ENCODE data around the gene OR4E1.
"Not testable (repeated sequence)": the region's sequence is repeated elsewhere in the genome, so short reads cannot be mapped to it uniquely, and the experiment has no call there.

The OR4E1 gene, protein sequence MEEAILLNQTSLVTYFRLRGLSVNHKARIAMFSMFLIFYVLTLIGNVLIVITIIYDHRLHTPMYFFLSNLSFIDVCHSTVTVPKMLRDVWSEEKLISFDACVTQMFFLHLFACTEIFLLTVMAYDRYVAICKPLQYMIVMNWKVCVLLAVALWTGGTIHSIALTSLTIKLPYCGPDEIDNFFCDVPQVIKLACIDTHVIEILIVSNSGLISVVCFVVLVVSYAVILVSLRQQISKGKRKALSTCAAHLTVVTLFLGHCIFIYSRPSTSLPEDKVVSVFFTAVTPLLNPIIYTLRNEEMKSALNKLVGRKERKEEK
- total RNA-seq = 0 to 0.13 (median 0) reads per million in 9 experiments

DNA sequence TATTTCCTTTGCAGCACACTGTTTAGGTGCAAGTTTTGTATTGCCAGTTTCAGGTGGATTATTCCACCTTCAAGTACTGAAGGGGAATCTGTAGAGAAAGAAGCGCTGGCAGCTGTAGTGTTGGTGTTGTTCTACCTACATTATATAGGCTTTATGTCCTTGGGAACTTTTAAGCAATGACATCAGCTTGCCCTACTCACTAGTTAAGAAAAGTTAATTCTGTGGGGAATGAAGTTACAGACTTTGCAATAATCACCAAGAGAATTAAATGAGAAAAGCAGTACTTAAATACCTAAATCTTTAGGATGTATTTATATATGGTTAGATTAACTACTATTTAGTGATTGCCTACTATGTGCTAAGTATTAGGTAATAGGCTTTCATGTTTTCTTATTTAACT is at the start of gene OR4E1:
TSS of gene OR4E1 (minus strand) at position 101 of the 400 bp plus-strand sequence. CDS start 2,883 bp downstream, outside the sequence.
- H3K4me3 Mint-ChIP-seq = no peak within 1 kb of the TSS
- no peak within 1 kb of the TSS for H3K27ac Mint-ChIP-seq
- no peaks in the 10 kb centered on the region for H3K4me1 Mint-ChIP-seq (ENCODE audit: low read depth in 2 of 2)
- ATAC-seq (replicated peaks) (no peak), DNase-seq (no peak)
- peaks cover 35 to 39% of the 10 kb centered on the region in 2 donors for H3K27me3 Mint-ChIP-seq
- H3K36me3 Mint-ChIP-seq (ENCODE audit: insufficient read depth) = no peaks in the 10 kb centered on the region
- no peaks in the 10 kb centered on the region for H3K9me3 Mint-ChIP-seq

DNA sequence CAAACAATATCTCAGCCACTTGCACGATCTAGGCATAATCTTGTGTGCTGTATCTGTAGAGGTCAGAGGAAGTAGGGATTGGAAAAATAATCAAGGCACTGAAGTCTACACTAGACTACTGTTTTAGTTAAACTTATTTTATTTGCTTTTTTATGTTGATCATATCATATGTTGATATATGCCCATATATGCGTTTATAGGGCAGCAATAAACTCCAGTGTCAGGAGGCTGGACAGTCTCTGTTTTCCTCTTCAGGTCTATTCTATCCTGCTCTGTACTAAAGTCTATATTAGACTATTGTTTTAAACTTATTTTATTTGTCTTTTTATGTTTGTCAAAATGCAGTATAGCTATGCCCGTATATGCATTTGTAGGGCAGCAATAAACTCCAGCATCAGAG is 47.9 kb upstream of the OR4E1 start:
- H3K27me3 Mint-ChIP-seq = peaks cover 58 to 65% of the 10 kb centered on the region in 2 donors
- H3K9me3 Mint-ChIP-seq = no peaks in the 10 kb centered on the region
- H3K27ac Mint-ChIP-seq = no peak overlapping the region

DNA sequence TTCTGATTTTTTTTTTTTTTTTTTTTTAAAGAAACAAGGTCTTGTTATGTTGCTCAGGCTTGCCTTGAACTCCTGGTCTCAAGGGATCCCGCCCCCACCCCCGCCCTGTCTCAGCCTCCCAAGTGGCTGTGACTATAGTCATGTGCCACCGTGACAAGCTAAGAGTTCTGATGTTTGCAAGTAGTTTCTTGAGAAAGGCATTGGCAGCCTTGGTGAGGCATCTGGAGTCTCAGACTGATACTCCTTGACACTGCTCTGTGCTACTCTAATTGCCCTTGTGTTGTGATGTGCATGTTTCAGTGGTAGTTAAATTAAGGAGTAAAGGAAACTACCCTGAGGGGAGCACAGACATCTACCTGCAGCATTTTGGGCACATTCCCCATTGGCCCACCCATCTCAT is 46.2 kb upstream of the OR4E1 start:
- Mint-ChIP-seq H3K9me3 (no peaks in the 10 kb centered on the region), H3K4me1 (ENCODE audit: low read depth in 2 of 2) (no peaks in the 10 kb centered on the region), H3K27ac (no peak overlapping the region), H3K27me3 (peaks cover 62 to 67% of the 10 kb centered on the region in 2 donors), H3K36me3 (ENCODE audit: insufficient read depth) (no peaks in the 10 kb centered on the region), H3K4me3 (no peak overlapping the region)
- no peak for ATAC-seq (replicated peaks)
- no peak for DNase-seq

More for the DNA sequence above, 47.9 kb upstream of the OR4E1 start:
- ATAC-seq (replicated peaks) = no peak
- DNase-seq = no peak
- Mint-ChIP-seq H3K4me1 (ENCODE audit: low read depth in 2 of 2) (no peaks in the 10 kb centered on the region), H3K4me3 (no peak overlapping the region), H3K36me3 (ENCODE audit: insufficient read depth) (no peaks in the 10 kb centered on the region)

DNA sequence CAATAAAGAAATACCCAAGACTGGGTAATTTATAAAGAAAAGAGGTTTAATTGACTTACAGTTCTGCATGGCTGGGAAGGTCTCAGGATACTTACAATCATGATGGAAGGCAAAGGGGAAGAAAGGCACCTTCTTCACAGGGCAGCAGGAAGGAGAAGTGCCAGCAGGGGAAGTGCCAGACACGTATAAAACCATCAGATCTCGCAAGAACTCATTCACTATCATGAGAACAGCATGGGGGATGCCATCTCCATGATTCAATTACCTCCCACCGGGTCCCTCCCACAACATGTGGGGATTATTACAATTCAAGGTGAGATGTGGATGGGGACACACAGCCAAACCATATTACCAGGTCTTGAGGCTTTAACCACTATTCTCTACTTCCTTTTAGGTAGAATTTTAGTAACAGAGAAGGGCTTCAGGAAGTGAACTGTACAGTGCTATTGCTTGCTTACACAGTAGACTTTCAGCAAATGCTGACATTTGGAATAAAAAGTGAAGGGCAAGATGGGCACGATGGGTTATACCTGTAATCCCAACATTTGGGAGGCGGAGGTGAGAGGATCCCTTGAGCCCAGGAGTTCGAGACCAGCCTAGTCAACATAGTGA is 40.8 kb upstream of the OR4E1 start:
- Mint-ChIP-seq H3K4me1 (ENCODE audit: low read depth in 2 of 2) (peaks cover 0 to 5% of the 10 kb centered on the region in 2 donors), H3K27me3 (peaks cover 49 to 59% of the 10 kb centered on the region in 2 donors), H3K9me3 (no peaks in the 10 kb centered on the region), H3K27ac (peak overlapping the region; percentile 39 to 62), H3K4me3 (peak overlapping the region in 1 of 2 donors; percentile 21), H3K36me3 (ENCODE audit: insufficient read depth) (peaks cover 3% of the 10 kb centered on the region)
- DNase-seq (no peak), ATAC-seq (replicated peaks) (peak; percentile 48)

DNA sequence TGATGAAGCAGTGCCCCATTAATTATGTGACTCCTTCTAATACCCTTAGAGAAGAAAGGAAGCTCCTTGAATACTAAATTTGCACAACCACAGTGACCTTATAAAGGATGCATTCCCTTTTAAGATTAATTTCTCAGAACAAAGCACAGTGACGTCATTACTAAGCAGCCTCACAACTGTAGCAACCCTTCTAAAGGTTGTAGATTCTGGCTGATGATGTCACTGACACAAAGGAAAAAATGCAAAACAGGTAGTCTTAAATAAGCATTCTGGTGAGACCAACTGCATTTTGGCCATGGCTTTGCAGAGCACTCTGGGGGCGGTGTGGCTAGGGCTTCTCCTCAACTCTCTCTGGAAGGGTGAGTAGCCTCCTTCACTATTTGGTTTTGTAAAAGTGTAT is 38.4 kb upstream of the OR4E1 start:
- Mint-ChIP-seq H3K27ac (peak overlapping the region in 1 of 2 donors; percentile 32), H3K9me3 (no peaks in the 10 kb centered on the region), H3K27me3 (peaks cover 50 to 52% of the 10 kb centered on the region in 2 donors), H3K4me1 (ENCODE audit: low read depth in 2 of 2) (peaks cover 0 to 5% of the 10 kb centered on the region in 2 donors), H3K4me3 (peak overlapping the region; percentile 16 to 21), H3K36me3 (ENCODE audit: insufficient read depth) (peaks cover 3% of the 10 kb centered on the region)
- ATAC-seq (replicated peaks) (peak; percentile 47), DNase-seq (no peak)

DNA sequence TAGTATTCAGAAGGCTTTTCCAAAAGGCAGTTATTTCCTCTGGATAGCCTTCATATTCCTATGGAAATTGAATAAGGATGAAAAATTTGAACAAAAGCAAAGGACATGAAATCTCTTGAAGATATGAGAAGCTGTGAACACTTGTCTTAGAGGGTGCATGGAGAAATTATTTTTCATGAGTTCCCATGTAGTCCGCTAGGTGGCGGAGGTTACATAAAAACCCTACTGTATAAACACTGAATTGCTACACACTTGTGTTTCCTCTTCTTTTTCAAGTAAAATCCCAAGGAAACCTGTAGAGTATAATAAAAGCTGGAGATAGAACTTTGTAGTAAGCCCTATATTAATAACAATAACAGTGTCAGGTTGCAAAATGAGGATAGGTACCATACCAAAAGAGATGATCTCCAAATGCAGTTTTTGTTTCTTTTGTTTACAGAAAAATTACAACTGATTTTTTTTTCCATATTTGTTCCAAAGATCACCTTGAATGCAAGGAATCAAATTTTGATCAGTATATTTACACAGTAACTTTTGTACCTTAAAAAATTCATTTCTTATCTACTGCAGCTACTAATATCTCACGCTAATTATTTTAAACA is 37.8 kb upstream of the OR4E1 start:
- H3K27me3 Mint-ChIP-seq = peaks cover 49 to 50% of the 10 kb centered on the region in 2 donors
- peaks cover 0 to 5% of the 10 kb centered on the region in 2 donors for H3K4me1 Mint-ChIP-seq (ENCODE audit: low read depth in 2 of 2)
- H3K36me3 Mint-ChIP-seq (ENCODE audit: insufficient read depth) = peaks cover 3% of the 10 kb centered on the region
- peak overlapping the region in 1 of 2 donors; percentile 32 for H3K27ac Mint-ChIP-seq
- DNase-seq = peak; percentile 14 to 32 (median 16)
- H3K4me3 Mint-ChIP-seq = no peak overlapping the region
- peak; percentile 70 for ATAC-seq (replicated peaks)
- H3K9me3 Mint-ChIP-seq = no peaks in the 10 kb centered on the region

DNA sequence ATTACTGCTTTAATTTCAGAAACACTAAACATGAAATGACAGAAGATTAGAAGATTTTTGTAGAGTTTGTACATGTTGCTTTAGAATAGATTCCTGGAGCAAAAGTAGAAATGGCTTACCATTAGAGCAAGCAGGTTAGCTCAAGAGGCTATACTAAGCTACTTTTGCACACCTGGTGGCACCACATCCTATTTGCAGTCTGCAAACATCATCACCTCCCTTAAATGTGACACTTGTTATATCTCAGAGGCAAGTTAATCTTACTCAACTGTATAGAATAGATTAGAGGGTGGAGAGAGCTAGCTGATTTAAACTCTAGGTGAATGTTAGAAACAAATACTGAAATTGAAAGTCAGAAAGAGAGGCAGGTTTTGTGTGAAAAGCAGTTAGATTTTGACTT is 30.7 kb upstream of the OR4E1 start:
- Mint-ChIP-seq H3K9me3 (no peaks in the 10 kb centered on the region), H3K36me3 (ENCODE audit: insufficient read depth) (no peaks in the 10 kb centered on the region), H3K27me3 (peaks cover 27 to 37% of the 10 kb centered on the region in 2 donors), H3K4me3 (no peak overlapping the region), H3K4me1 (ENCODE audit: low read depth in 2 of 2) (peaks cover 7 to 13% of the 10 kb centered on the region in 2 donors), H3K27ac (peak overlapping the region; percentile 14 to 35)
- DNase-seq (no peak), ATAC-seq (replicated peaks) (peak; percentile 58)

DNA sequence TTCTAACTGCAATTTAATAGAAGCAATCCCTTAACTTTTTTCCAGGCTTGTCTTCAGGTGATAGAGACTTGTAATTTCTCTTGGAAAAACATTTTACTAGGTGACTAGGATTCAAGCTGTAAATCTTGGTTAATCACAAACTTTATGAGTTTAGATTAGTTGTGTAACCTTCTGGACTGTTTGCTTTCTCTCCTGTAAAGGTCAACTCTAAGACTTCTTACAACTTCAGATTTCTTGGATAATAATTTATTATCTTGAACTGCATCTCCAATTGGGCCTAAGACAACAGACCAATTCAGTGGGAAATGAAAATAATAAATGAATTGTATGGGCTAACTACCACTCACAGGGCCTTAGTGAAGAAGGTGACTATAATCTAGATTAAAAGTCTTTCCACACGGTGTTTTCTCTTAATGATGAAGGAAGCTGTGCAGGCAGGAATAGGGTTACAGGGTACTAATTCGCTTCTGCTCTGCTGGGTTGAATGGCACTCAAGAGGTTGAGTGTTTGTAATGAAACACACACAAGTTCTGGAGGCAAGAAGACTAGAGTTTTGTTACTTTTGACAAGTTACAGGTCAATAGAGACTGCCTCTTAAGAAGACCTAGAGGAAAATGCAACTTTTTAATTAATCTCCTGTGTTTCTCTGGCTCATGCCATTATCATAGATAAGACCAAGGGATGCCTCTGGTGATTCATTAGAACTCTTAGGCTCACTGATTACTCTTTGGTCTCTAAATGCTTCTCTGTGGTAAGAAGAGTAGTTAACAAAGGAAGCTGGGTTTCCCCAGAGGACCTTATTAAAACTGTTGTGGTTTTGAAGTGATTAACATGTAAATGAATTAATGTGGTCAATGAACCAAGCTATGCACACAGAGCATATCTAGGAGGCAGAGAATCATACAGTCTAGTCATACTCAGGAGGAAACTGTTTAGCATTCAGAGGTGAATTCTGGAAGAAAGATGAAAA is 30.0 kb upstream of the OR4E1 start:
- H3K27me3 Mint-ChIP-seq = peaks cover 26 to 34% of the 10 kb centered on the region in 2 donors
- ATAC-seq (replicated peaks) = peak; percentile 93
- no peaks in the 10 kb centered on the region for H3K9me3 Mint-ChIP-seq
- H3K4me1 Mint-ChIP-seq (ENCODE audit: low read depth in 2 of 2) = peaks cover 7 to 13% of the 10 kb centered on the region in 2 donors
- H3K27ac Mint-ChIP-seq = peak overlapping the region; percentile 14 to 35
- H3K36me3 Mint-ChIP-seq (ENCODE audit: insufficient read depth) = no peaks in the 10 kb centered on the region
- peak in 2 of 3 experiments; percentile 4 to 19 for DNase-seq
- peak overlapping the region in 1 of 2 donors; percentile 1 for H3K4me3 Mint-ChIP-seq

DNA sequence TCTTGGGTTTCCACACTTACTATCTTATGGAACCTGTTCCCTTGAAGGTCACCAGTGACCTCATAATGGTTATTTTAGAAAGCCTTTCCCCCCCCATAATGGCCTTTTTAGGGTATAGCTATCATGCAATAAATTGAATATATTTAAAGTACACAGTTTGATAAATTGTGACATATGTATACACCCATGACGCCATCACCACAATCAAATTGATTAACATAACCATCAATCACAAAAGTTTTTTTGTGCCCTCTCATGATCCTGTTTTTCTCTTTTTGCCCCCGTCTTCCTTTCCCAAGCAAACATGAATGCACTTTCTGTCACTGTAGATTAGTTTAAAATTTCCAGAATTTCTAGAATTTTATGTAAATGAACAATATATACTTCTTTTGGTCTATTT is 28.7 kb upstream of the OR4E1 start:
- H3K4me3 Mint-ChIP-seq = no peak overlapping the region
- no peaks in the 10 kb centered on the region for H3K36me3 Mint-ChIP-seq (ENCODE audit: insufficient read depth)
- H3K27me3 Mint-ChIP-seq = peaks cover 26 to 29% of the 10 kb centered on the region in 2 donors
- ATAC-seq (replicated peaks) (no peak), DNase-seq (no peak)
- peaks cover 7 to 13% of the 10 kb centered on the region in 2 donors for H3K4me1 Mint-ChIP-seq (ENCODE audit: low read depth in 2 of 2)
- no peak overlapping the region for H3K27ac Mint-ChIP-seq
- no peaks in the 10 kb centered on the region for H3K9me3 Mint-ChIP-seq

DNA sequence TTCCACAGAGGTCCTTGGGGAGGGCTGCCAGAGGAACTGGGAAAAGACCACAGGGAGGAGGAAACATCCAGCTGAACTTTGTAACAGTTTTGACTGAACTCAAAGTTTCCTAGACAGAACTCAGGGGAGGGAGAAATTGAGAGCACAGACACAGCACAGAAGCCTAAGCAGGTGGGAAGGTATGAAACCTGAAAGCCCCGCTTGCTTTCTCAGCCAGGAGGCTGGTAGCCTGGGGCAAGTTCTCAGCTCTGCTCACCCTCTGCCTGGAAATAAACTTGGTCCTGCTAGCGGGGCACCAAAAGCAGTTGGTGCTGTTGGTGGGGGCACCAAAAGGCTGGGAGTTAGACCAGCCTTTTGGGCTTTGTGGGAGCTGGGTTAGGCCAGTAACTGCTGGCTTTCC is 25.9 kb upstream of the OR4E1 start:
- no peak for ATAC-seq (replicated peaks)
- Mint-ChIP-seq H3K27ac (no peak overlapping the region), H3K4me1 (ENCODE audit: low read depth in 2 of 2) (peaks cover 7 to 12% of the 10 kb centered on the region in 2 donors), H3K9me3 (no peaks in the 10 kb centered on the region), H3K36me3 (ENCODE audit: insufficient read depth) (no peaks in the 10 kb centered on the region), H3K4me3 (no peak overlapping the region), H3K27me3 (peaks cover 20 to 36% of the 10 kb centered on the region in 2 donors)
- no peak for DNase-seq

DNA sequence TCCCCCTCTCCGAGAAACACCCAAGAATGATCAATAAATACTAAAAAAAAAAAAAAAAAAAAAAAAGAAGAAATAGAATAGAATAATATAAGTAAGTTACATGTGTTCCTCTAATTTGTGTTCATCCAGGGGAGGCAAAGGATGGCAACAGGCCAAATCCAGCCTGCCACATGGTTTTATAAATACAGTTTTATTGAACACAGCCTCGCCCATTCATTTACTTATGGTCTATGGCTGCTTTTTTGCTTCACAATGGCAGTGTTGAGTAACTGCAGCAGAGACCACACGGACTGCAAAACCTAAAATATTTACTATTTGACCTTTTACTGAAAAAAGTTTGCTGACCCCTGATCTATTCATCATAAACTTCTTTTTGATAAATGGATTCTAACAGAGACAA is 24.9 kb upstream of the OR4E1 start:
- H3K27me3 Mint-ChIP-seq = peaks cover 24 to 39% of the 10 kb centered on the region in 2 donors
- DNase-seq; H3K4me3 Mint-ChIP-seq; H3K4me1 Mint-ChIP-seq (ENCODE audit: low read depth in 2 of 2); H3K36me3 Mint-ChIP-seq (ENCODE audit: insufficient read depth); ATAC-seq (replicated peaks); H3K9me3 Mint-ChIP-seq; H3K27ac Mint-ChIP-seq: not testable (repeated sequence)

DNA sequence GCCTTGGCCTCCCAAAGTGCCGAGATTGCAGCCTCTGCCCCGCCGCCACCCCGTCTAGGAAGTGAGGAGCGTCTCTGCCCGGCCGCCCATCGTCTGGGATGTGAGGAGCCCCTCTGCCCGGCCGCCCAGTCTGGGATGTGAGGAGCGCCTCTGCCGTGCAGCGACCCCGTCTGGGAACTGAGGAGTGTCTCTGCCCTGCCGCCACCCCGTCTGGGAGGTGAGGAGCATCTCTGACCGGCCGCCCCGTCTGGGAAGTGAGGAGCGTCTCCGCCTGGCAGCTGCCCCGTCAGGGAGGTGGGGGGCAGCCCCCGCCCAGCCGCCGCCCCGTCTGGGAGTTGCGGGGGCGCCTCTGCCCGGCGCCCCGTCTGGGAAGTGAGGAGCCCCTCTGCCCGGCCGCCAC is 24.0 kb upstream of the OR4E1 start:
- peaks cover 26 to 39% of the 10 kb centered on the region in 2 donors for H3K27me3 Mint-ChIP-seq
- not testable (repeated sequence) for H3K36me3 Mint-ChIP-seq (ENCODE audit: insufficient read depth); DNase-seq; H3K4me1 Mint-ChIP-seq (ENCODE audit: low read depth in 2 of 2); ATAC-seq (replicated peaks); H3K4me3 Mint-ChIP-seq; H3K27ac Mint-ChIP-seq; H3K9me3 Mint-ChIP-seq

DNA sequence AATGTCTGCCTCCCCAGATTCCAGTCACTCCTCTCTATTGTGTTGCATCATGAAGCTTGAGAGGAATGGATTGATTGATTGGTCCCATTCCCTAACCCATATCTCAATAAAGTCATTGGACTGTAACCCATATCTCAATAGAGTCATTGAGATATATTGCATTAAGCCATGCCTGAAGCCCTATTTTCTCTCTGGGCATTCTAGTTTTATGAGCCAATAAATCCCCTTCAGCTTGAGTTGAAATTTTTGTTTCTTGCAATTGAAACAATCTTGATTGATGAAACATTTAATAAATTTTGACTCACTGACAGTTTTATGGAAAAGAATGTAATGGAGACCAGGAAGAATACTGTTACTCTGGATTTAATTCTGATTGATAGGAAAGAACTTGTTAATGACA is 20.8 kb upstream of the OR4E1 start:
- no peaks in the 10 kb centered on the region for H3K4me1 Mint-ChIP-seq (ENCODE audit: low read depth in 2 of 2)
- no peak for DNase-seq
- no peak for ATAC-seq (replicated peaks)
- H3K27ac Mint-ChIP-seq = no peak overlapping the region
- peaks cover 32 to 46% of the 10 kb centered on the region in 2 donors for H3K27me3 Mint-ChIP-seq
- H3K9me3 Mint-ChIP-seq = no peaks in the 10 kb centered on the region
- no peak overlapping the region for H3K4me3 Mint-ChIP-seq
- H3K36me3 Mint-ChIP-seq (ENCODE audit: insufficient read depth) = no peaks in the 10 kb centered on the region
